K562 (cell line): ENCODE results near the gene SLIT1. TPM values are rescaled to one million over a fixed set of nuclear protein-coding genes. Genes with fewer than 3 reads are reported as not detected.
A peak's percentile ranks its signal among the peaks of the same experiment; 100 is the strongest.

Experiments used
- BRCA1 ChIP-seq, 2 experiments: fragments of 450-650 bp in 1 of 2; sonication (generic) in 1 of 2; formaldehyde crosslinking in 1 of 2; IDR thresholded peaks; 2 replicates each; pipeline versions ENCODE4 v1.5.0 to v1.6.1; 2017 to 2020; ENCODE audit warnings: mild to moderate bottlenecking in 1 of 2, missing genetic modification reagents in 1 of 2
- CREBBP ChIP-seq: IDR thresholded peaks from one replicate; pipeline ENCODE4 v1.6.1; 2012; ENCODE audit warnings: low read depth, mild to moderate bottlenecking, control low read depth, inconsistent platforms, low read length
- EHMT2 ChIP-seq: fragments of 450-650 bp; IDR thresholded peaks from 2 replicates; pipeline ENCODE4 v1.6.1; 2018; ENCODE audit warnings: antibody characterized with exemption
- ETV5 ChIP-seq: sonication (generic); formaldehyde crosslinking; IDR thresholded peaks from 2 replicates; pipeline ENCODE4 v1.4.0; 2020; ENCODE audit warnings: low read depth, mild to moderate bottlenecking, missing genetic modification reagents
- HDAC3 ChIP-seq: fragments of 450-650 bp; IDR thresholded peaks from 2 replicates; pipeline ENCODE4 v1.6.1; 2018; ENCODE audit warnings: borderline replicate concordance, mild to moderate bottlenecking, moderate library complexity; ENCODE audit not compliant: partially characterized antibody
- HNRNPUL1 ChIP-seq: fragments of 200-400 bp; formaldehyde crosslinking; IDR thresholded peaks from 2 replicates; pipeline ENCODE4 v1.6.1; 2017; ENCODE audit warnings: low read length
- JUND ChIP-seq, 2 experiments: IDR thresholded peaks; 2 replicates in 1 of 2; 3 replicates in 1 of 2; pipeline ENCODE4 v1.6.1; 2011; ENCODE audit warnings: borderline replicate concordance in 2 of 2, low read depth in 2 of 2, low read length in 2 of 2, improper control_type of control experiment in 1 of 2, missing biosample characterization in 1 of 2, missing genetic modification characterization in 1 of 2, missing genetic modification reagents in 1 of 2
- MEIS2 ChIP-seq: fragments of 450-650 bp; IDR thresholded peaks from 2 replicates; pipeline ENCODE4 v1.6.1; 2014; ENCODE audit warnings: mild to moderate bottlenecking; ENCODE audit not compliant: partially characterized antibody
- OTX1 ChIP-seq: fragments of 450-650 bp; formaldehyde crosslinking; IDR thresholded peaks from 2 replicates; pipeline ENCODE4 v1.4.0; 2022; ENCODE audit warnings: mild to moderate bottlenecking
- PHF20 ChIP-seq: fragments of 450-650 bp; IDR thresholded peaks from 2 replicates; pipeline ENCODE4 v1.6.1; 2018; ENCODE audit not compliant: partially characterized antibody
- PHF8 ChIP-seq: fragments of 200-600 bp; sonication (generic); IDR thresholded peaks from 2 replicates; pipeline ENCODE4 v1.6.1; 2012; ENCODE audit warnings: mixed run types, mild to moderate bottlenecking, inconsistent platforms, low read length, moderate library complexity, borderline replicate concordance
- RB1 ChIP-seq: fragments of 450-650 bp; IDR thresholded peaks from 2 replicates; pipeline ENCODE4 v1.6.1; 2017; ENCODE audit warnings: low read depth, mild to moderate bottlenecking
- SREBF1 ChIP-seq: fragments of 150-350 bp; IDR thresholded peaks from 2 replicates; pipeline ENCODE4 v1.6.1; 2014; ENCODE audit warnings: antibody characterized with exemption, low read depth, low read length, borderline replicate concordance
- TCF15 ChIP-seq: fragments of 250-450 bp; sonication (Bioruptor Pico); IDR thresholded peaks from 2 replicates; pipeline ENCODE4 v1.8.0; 2022; ENCODE audit warnings: moderate library complexity, mild to moderate bottlenecking, inconsistent platforms
- TFAP4 ChIP-seq: sonication (generic); formaldehyde crosslinking; IDR thresholded peaks from 2 replicates; pipeline ENCODE4 v1.8.0; 2022; ENCODE audit warnings: missing genetic modification reagents, mild to moderate bottlenecking, moderate library complexity, borderline replicate concordance
- THRAP3 ChIP-seq: fragments of 450-650 bp; IDR thresholded peaks from 2 replicates; pipeline ENCODE4 v1.6.1; 2016; ENCODE audit warnings: mild to moderate bottlenecking, inconsistent platforms, borderline replicate concordance
- WHSC1 ChIP-seq: IDR thresholded peaks from one replicate; pipeline ENCODE4 v1.6.1; 2012; ENCODE audit warnings: low read length, control low read depth, inconsistent platforms
- XRCC5 ChIP-seq: fragments of 200-400 bp; formaldehyde crosslinking; IDR thresholded peaks from 2 replicates; pipeline ENCODE4 v1.6.1; 2017; ENCODE audit warnings: low read depth, mild to moderate bottlenecking, low read length
- ZNF224 ChIP-seq: sonication (generic); formaldehyde crosslinking; IDR thresholded peaks from 2 replicates; pipeline ENCODE4 v1.8.0; 2022; ENCODE audit warnings: mild to moderate bottlenecking, missing genetic modification reagents
- ZNF511 ChIP-seq: sonication (generic); formaldehyde crosslinking; IDR thresholded peaks from 2 replicates; pipeline ENCODE4 v1.8.0; 2022; ENCODE audit warnings: mild to moderate bottlenecking, missing genetic modification reagents
- ZNF696 ChIP-seq: fragments of 250-450 bp; sonication (Bioruptor Pico); conservative IDR thresholded peaks from 2 replicates; pipeline ENCODE4 v1.4.0; 2020; ENCODE audit warnings: mild to moderate bottlenecking, moderate library complexity
- ZNF699 ChIP-seq: fragments of 250-450 bp; sonication (Bioruptor Pico); IDR thresholded peaks from 2 replicates; pipeline ENCODE4 v1.8.0; 2021; ENCODE audit warnings: mild to moderate bottlenecking, moderate library complexity; ENCODE audit not compliant: insufficient replicate concordance
- polyA plus RNA-seq, 8 experiments: library from polyadenylated mRNA; depleted of rRNA in 4 of 8; stranded (reverse) in 5 of 8; unstranded in 3 of 8; fragments of >200 nt; fragmentation: Nextera tagmentation in 2 of 8; fragmentation: Illumina TruSeq in 1 of 8; extraction: Ambion mirVana in 2 of 8; extraction: Trizol in 1 of 8; gene quantifications; 2 replicates each; pipeline versions ENCODE4 v1.2.1 to v1.2.3, GENCODE V29; 2011 to 2014; ENCODE audit warnings: inconsistent platforms in 1 of 8, missing spikeins in 1 of 8
- total RNA-seq, 7 experiments: library from RNA; depleted of rRNA in 6 of 7; stranded (reverse); fragments of >200 nt in 6 of 7; fragmentation: Illumina TruSeq in 2 of 7; extraction: Trizol in 2 of 7; gene quantifications; 2 replicates each; pipeline versions ENCODE4 v1.2.1 to v1.2.3, GENCODE V29; 2011 to 2021; ENCODE audit warnings: low replicate concordance in 1 of 7
- TF ChIP-seq, protein P1 (sequence below): sonication (generic); formaldehyde crosslinking; IDR thresholded peaks from 2 replicates; pipeline ENCODE4 v1.9.0; 2022; ENCODE audit warnings: mild to moderate bottlenecking, missing genetic modification reagents
- TF ChIP-seq, protein P2 (sequence below): fragments of 250-450 bp; sonication (Bioruptor Pico); IDR thresholded peaks from 2 replicates; pipeline ENCODE4 v1.5.0; 2020; ENCODE audit warnings: mild to moderate bottlenecking, borderline replicate concordance

SLIT1 gene
- total and polyA plus RNA-seq, 9 of the 15 experiments (the other 6 are each of a cell fraction or from before 2014, with no cell fraction given), result 0.01 to 0.11 (median 0.04) TPM; not detected in 3

- TF ChIP-seq, protein P1, sequence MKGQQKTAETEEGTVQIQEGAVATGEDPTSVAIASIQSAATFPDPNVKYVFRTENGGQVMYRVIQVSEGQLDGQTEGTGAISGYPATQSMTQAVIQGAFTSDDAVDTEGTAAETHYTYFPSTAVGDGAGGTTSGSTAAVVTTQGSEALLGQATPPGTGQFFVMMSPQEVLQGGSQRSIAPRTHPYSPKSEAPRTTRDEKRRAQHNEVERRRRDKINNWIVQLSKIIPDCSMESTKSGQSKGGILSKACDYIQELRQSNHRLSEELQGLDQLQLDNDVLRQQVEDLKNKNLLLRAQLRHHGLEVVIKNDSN (CRISPR knock-in tag), result no peak
- peak; percentile 99 for TF ChIP-seq EHMT2
- no peak for TF ChIP-seq PHF20
- TF ChIP-seq, protein P2, sequence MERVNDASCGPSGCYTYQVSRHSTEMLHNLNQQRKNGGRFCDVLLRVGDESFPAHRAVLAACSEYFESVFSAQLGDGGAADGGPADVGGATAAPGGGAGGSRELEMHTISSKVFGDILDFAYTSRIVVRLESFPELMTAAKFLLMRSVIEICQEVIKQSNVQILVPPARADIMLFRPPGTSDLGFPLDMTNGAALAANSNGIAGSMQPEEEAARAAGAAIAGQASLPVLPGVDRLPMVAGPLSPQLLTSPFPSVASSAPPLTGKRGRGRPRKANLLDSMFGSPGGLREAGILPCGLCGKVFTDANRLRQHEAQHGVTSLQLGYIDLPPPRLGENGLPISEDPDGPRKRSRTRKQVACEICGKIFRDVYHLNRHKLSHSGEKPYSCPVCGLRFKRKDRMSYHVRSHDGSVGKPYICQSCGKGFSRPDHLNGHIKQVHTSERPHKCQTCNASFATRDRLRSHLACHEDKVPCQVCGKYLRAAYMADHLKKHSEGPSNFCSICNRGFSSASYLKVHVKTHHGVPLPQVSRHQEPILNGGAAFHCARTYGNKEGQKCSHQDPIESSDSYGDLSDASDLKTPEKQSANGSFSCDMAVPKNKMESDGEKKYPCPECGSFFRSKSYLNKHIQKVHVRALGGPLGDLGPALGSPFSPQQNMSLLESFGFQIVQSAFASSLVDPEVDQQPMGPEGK (CRISPR knock-in tag), result no peak
- TF ChIP-seq TCF15 (CRISPR knock-in tag), result no peak
- no peak for TF ChIP-seq HNRNPUL1
- no peak for TF ChIP-seq THRAP3
- no peak for TF ChIP-seq MEIS2
- TF ChIP-seq ZNF696 (CRISPR knock-in tag), result no peak
- no peak for TF ChIP-seq BRCA1 (IDR thresholded peaks at IDR 0.05)
- TF ChIP-seq BRCA1 (CRISPR knock-in tag; IDR thresholded peaks at IDR 0.05), result no peak
- no peak for TF ChIP-seq OTX1 (CRISPR knock-in tag)
- no peak for TF ChIP-seq HDAC3
- TF ChIP-seq ETV5 (CRISPR knock-in tag), result peak; percentile 55; the same call in 1 of the 2 replicates
- TF ChIP-seq TFAP4 (CRISPR knock-in tag), result peak; percentile 47; the same call in 1 of the 2 replicates
- no peak for TF ChIP-seq CREBBP
- TF ChIP-seq SREBF1, result no peak
- no peak for TF ChIP-seq ZNF224 (CRISPR knock-in tag)
- no peak for TF ChIP-seq ZNF699
- TF ChIP-seq PHF8, result no peak
- no peak for TF ChIP-seq WHSC1
- peak; percentile 42; the same call in 1 of the 2 replicates for TF ChIP-seq RB1
- no peak for TF ChIP-seq JUND (IDR thresholded peaks at IDR 0.05; ENCODE audit: borderline replicate concordance, low read depth, low read length)
- TF ChIP-seq JUND (tag; IDR thresholded peaks at IDR 0.05; ENCODE audit: borderline replicate concordance, low read depth, low read length), result no peak; the same call in 2 of the 3 replicates
- peak; percentile 96 for TF ChIP-seq ZNF511 (CRISPR knock-in tag)
- peak; percentile 70; the same call in 1 of the 2 replicates for TF ChIP-seq XRCC5
Observed at GRCh38 chr10:97081621-97082235, 104.0 kb downstream of the SLIT1 start (continued).
